Natural killer cell treated with Interleukin-12 subunit alpha and Interleukin-12 subunit beta and Interleukin-15 and Interleukin-18, amount 100 ng/mL, for 72 hours (primary cell): ENCODE results near the gene IL3RA. TPM values are rescaled to one million over a fixed set of nuclear protein-coding genes. Genes with fewer than 3 reads are reported as not detected.

Experiments
- ATAC-seq, 2 donors: fragments of 150-1000 bp; cut with Tn5 transposase in 1 of 2; sonication (Bioruptor Pico), chemical (Tn5 transposase) in 1 of 2; 2 replicates each; pipeline ENCODE4 v1.10.0; 2021
- DNase-seq: peaks from one replicate; pipeline ENCODE4 v3.0.0; 2022; ENCODE audit warnings: low spot score
- H3K27ac Mint-ChIP-seq, 2 donors: 1 replicate in 1 of 2; 2 replicates in 1 of 2; pipeline ENCODE4 v1.8.0; 2022; ENCODE audit warnings: mixed read lengths in 2 of 2, mild to moderate bottlenecking in 1 of 2, moderate library complexity in 1 of 2
- H3K27me3 Mint-ChIP-seq, 2 donors: 1 replicate in 1 of 2; 2 replicates in 1 of 2; pipeline ENCODE4 v1.8.0; 2022; ENCODE audit warnings: mixed read lengths in 2 of 2
- H3K36me3 Mint-ChIP-seq: one replicate; pipeline ENCODE4 v1.8.0; 2022; ENCODE audit warnings: mixed read lengths
- H3K4me1 Mint-ChIP-seq, 2 donors: 1 replicate in 1 of 2; 2 replicates in 1 of 2; pipeline ENCODE4 v1.8.0; 2022; ENCODE audit warnings: low read depth in 2 of 2, mixed read lengths in 2 of 2, mild to moderate bottlenecking in 1 of 2
- H3K4me3 Mint-ChIP-seq: one replicate; pipeline ENCODE4 v1.8.0; 2022; ENCODE audit warnings: mixed read lengths
- H3K9me3 Mint-ChIP-seq: 2 replicates; pipeline ENCODE4 v1.8.0; 2022; ENCODE audit warnings: mixed read lengths
- total RNA-seq, 2 donors: library from RNA; stranded (reverse); gene quantifications; one replicate each; pipeline ENCODE4 v1.2.3, GENCODE V29; 2022

Gene IL3RA
- total RNA-seq, 2 donors from 2014 or later, result 13.1 to 29.2 TPM

- DNase-seq (no peak), ATAC-seq (peak; percentile 26 to 31)
- no peaks in the 10 kb centered on the region for H3K36me3 Mint-ChIP-seq
- H3K27ac Mint-ChIP-seq, result no peak overlapping the region
- no peaks in the 10 kb centered on the region for H3K9me3 Mint-ChIP-seq
- no peaks in the 10 kb centered on the region for H3K27me3 Mint-ChIP-seq
- H3K4me3 Mint-ChIP-seq, result no peak overlapping the region
- H3K4me1 Mint-ChIP-seq, result peaks cover 0 to 3% of the 10 kb centered on the region in 2 donors
These were observed 44.2 kb downstream of the IL3RA start for GRCh38 chrX:1380672-1381233.

GRCh38 chrX:1384658-1385252 is 48.2 kb downstream of the IL3RA start:
- no peak for DNase-seq
- H3K36me3 Mint-ChIP-seq, result peaks cover 13% of the 10 kb centered on the region

GRCh38 chrX:1385253-1386223 is 49.0 kb downstream of the IL3RA start:
- Mint-ChIP-seq H3K27ac (no peak overlapping the region), H3K9me3 (no peaks in the 10 kb centered on the region), H3K27me3 (no peaks in the 10 kb centered on the region), H3K4me3 (no peak overlapping the region), H3K36me3 (peaks cover 13% of the 10 kb centered on the region), H3K4me1 (peaks cover 13 to 21% of the 10 kb centered on the region in 2 donors)
- ATAC-seq, result peak in 1 of 2 donors; percentile 33
- DNase-seq, result no peak

More at GRCh38 chrX:1384658-1385252, 48.2 kb downstream of the IL3RA start:
- Mint-ChIP-seq H3K9me3 (no peaks in the 10 kb centered on the region), H3K4me3 (no peak overlapping the region), H3K27ac (no peak overlapping the region), H3K4me1 (peaks cover 13 to 25% of the 10 kb centered on the region in 2 donors), H3K27me3 (no peaks in the 10 kb centered on the region)
- no peak for ATAC-seq

DNA sequence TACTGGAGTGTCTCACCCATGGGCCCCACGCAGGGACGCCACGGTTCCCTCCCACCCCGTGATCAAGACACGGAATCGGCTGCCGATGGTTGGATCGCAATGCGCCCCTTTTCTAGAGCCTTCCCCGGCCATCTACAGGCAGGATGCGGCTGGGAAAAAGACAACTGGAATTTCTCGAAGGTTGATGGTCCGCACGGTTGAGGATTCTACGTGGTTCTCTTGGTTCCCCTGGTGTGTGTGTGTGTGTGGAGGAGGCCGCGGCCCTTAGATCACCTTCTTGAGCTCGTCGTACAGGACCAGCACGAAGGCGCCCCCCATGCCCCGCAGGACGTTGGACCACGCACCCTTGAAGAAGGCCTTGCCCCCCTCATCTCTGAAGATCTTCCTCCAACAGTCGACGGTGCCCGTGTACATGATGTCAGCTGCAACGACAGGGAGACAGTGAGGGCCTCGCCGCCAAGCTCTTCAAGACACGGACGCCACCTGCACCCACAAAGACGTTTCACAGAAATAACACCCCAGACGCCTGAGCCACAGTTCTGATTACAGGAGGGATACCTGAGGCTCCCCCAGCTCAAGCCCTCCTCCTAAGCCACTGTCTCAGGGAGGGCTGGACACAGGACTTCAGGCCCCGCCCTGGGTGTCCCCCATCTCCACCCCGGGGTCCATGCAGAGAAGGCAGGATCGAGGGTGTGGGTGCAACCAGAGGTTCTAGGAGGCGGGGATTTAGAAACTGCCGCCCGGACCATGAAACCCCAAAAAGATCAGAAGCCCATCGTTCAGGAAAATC is 49.9 kb downstream of the IL3RA start:
- Mint-ChIP-seq H3K27ac (no peak overlapping the region), H3K36me3 (peaks cover 13% of the 10 kb centered on the region), H3K27me3 (no peaks in the 10 kb centered on the region), H3K4me3 (no peak overlapping the region), H3K9me3 (no peaks in the 10 kb centered on the region), H3K4me1 (peaks cover 18 to 21% of the 10 kb centered on the region in 2 donors)
- ATAC-seq, result no peak
- DNase-seq, result no peak

DNA sequence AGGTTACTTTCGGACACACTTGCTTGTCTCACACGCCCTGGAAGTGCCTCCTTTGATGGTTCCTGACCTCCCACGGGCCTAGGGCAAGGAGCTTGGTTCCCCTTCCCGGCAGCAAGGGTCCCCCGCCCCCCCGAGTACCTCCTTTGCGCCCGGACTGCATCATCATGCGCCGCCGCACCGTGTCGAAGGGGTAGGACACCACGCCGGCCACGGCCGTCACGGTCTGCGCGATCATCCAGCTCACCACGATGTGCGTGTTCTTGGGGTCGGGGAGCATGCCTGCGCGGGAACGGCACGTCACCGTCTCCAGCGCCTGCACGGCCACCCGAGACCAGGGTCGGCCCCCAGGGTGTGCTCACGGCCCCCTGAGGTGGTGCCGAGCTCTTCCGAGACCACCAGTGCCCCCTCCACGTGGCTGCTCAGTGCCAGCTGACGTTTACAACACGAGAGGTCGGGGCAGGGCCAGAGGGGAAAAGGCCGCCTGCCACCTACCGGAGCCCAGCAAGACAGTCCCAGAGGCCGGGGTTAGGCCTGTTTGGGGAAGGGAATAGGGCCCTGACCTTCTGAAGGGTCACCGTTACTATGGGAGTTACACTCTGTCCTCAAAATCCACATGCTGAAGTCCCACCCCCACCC is 50.7 kb downstream of the IL3RA start:
- DNase-seq (no peak), ATAC-seq (no peak)
- Mint-ChIP-seq H3K36me3 (peaks cover 13% of the 10 kb centered on the region), H3K27ac (peak overlapping the region in 1 of 2 donors; percentile 51), H3K27me3 (no peaks in the 10 kb centered on the region), H3K4me3 (no peak overlapping the region), H3K9me3 (no peaks in the 10 kb centered on the region), H3K4me1 (peaks cover 18 to 21% of the 10 kb centered on the region in 2 donors)

- ATAC-seq (no peak), DNase-seq (no peak)
- H3K4me3 Mint-ChIP-seq, result peak overlapping the region; percentile 67
- H3K27ac Mint-ChIP-seq, result peak overlapping the region; percentile 47 to 51
- H3K36me3 Mint-ChIP-seq, result peaks cover 18% of the 10 kb centered on the region
- H3K9me3 Mint-ChIP-seq, result no peaks in the 10 kb centered on the region
- H3K4me1 Mint-ChIP-seq, result peaks cover 26 to 29% of the 10 kb centered on the region in 2 donors
- H3K27me3 Mint-ChIP-seq, result no peaks in the 10 kb centered on the region
These were observed 52.1 kb downstream of the IL3RA start for GRCh38 chrX:1388651-1389050.

DNA sequence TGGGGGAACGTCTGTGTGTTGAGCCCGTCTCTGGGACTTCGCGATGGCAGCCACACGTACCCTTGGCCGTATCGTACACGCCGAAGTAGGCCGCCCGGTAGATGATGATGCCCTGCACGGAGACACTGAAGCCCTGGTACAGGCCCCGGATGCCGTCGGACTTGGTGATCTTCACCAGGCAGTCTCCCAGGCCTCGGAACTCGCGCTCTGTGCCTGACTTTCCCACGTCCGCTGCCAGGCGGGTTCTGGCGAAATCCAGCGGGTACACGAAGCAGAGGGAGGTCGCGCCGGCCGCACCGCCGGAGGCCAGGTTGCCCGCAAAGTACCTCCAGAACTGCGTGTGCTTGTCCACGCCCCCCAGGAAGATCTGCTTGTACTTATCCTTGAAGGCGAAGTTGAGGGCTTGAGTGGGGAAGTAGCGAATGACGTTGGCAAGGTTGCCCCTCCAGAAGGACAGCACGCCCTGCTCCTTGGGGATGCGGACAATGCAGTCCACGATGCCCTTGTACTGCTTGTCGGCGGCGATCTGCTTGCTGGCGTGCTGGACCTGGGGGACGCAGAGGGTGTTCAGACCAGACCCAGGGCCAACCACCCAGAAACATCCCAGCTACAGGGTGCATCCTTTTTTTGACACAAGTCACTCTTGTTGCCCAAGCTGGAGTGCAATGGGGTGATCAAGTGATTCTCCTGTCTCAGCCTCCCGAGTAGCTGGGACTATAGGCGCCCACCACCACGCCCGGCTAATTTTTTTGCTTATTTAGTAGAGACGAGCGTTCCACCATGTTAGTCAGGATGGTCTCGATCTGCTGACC is 52.8 kb downstream of the IL3RA start:
- peak overlapping the region; percentile 67 for H3K4me3 Mint-ChIP-seq
- H3K4me1 Mint-ChIP-seq, result peaks cover 33 to 36% of the 10 kb centered on the region in 2 donors
- ATAC-seq (no peak), DNase-seq (no peak)
- H3K36me3 Mint-ChIP-seq, result peaks cover 20% of the 10 kb centered on the region
- no peaks in the 10 kb centered on the region for H3K9me3 Mint-ChIP-seq
- no peak overlapping the region for H3K27ac Mint-ChIP-seq
- H3K27me3 Mint-ChIP-seq, result no peaks in the 10 kb centered on the region

DNA sequence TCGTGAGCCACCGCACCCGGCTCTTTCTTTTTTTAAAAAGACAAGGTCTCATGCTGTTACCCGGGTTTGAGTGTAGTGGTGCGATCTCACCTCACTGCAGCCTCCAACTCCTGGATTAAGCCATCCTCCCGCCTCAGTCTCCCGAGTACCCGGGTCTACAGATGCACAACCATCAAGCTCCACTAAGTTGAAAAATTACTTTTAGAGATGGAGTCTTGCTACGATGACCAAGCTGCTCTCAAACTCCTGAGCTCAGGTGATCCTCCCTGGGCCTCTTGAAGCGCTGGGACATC is 53.4 kb downstream of the IL3RA start:
- Mint-ChIP-seq H3K4me3 (peak overlapping the region; percentile 97), H3K36me3 (peaks cover 20% of the 10 kb centered on the region), H3K27ac (no peak overlapping the region), H3K9me3 (no peaks in the 10 kb centered on the region), H3K27me3 (no peaks in the 10 kb centered on the region), H3K4me1 (peaks cover 37 to 39% of the 10 kb centered on the region in 2 donors)
- no peak for DNase-seq
- no peak for ATAC-seq

GRCh38 chrX:1390621-1391369 is 54.2 kb downstream of the IL3RA start:
- Mint-ChIP-seq H3K27ac (peak overlapping the region; percentile 85 to 94), H3K9me3 (peaks cover 3% of the 10 kb centered on the region), H3K4me3 (peak overlapping the region; percentile 97), H3K4me1 (peaks cover 44 to 45% of the 10 kb centered on the region in 2 donors), H3K36me3 (peaks cover 23% of the 10 kb centered on the region), H3K27me3 (no peaks in the 10 kb centered on the region)
- DNase-seq, result no peak
- ATAC-seq, result no peak

DNA sequence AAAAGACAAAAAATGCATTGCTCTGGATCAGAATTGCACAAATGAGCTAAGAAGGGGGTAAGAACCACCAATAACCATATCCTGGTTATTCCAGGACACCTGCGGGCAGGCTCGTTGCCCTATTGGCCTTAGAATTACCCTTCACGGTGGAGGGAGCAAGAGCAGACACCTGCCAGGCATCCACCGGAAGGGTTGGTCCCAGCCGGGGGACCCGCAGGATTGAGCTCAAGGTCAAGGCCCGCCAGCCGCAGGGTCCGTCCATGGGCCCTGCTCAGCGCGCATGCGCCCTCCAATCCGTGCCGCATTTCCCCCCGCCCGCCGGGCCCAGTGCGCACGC is 54.8 kb downstream of the IL3RA start:
- H3K27ac Mint-ChIP-seq, result peak overlapping the region; percentile 85 to 94
- peak overlapping the region; percentile 97 for H3K4me3 Mint-ChIP-seq
- peaks cover 49 to 50% of the 10 kb centered on the region in 2 donors for H3K4me1 Mint-ChIP-seq
- H3K27me3 Mint-ChIP-seq, result no peaks in the 10 kb centered on the region
- peaks cover 28% of the 10 kb centered on the region for H3K36me3 Mint-ChIP-seq
- ATAC-seq (no peak), DNase-seq (no peak)
- H3K9me3 Mint-ChIP-seq, result peaks cover 6% of the 10 kb centered on the region

DNA sequence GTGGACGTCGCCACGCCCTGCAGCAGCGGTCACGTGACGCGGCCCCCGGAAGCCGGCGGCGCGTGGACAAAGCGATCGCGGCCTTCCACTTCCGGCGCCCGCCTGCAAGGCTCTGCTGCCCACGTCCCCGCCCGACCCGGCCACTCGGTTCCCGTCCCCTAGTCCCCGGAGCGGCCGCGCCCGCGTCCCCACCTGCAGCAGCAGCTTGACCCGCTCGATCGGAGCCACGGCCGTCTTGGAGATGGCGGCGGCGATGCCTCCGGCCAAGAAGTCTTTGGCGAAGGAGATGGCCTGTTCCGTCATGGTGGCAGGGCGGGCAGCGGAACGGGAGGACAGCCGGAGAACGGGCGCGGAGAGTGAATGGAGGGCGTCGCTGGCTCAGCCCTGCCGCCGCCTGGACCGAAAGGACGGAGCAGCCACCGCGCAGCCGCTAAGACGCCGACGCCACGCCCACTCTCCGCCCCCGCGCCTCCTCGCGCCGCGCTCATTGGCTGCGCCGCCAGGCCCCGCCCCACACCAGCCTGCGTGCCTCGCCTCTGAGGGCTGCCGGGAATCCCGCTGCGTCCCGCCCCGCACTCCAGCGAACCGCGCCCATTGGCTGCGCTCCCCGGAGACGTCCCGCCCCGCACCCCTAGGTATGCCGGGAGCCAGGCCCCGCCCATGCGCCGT is 55.3 kb downstream of the IL3RA start, which contains the start of gene SLC25A6:
Gene SLC25A6, minus strand, starts transcription at position 407 of the 669 bp plus-strand sequence. Its CDS starts 104 bp downstream, at position 303.
- no peaks in the 10 kb centered on the region for H3K27me3 Mint-ChIP-seq
- peaks cover 45 to 50% of the 10 kb centered on the region in 2 donors for H3K4me1 Mint-ChIP-seq
- peak within 1 kb of the TSS; percentile 97 for H3K4me3 Mint-ChIP-seq
- ATAC-seq, result peak; percentile 98 to 99
- peaks cover 28% of the 10 kb centered on the region for H3K36me3 Mint-ChIP-seq
- peak; percentile 100 for DNase-seq
- H3K27ac Mint-ChIP-seq, result peak within 1 kb of the TSS; percentile 94 to 96
- peaks cover 6% of the 10 kb centered on the region for H3K9me3 Mint-ChIP-seq
